HL-60 (cell line): ENCODE results near the gene TBC1D12.

Source experiments
- DNase-seq, 2 experiments: peaks; one replicate each; pipeline ENCODE4 v3.0.0-alpha.2; 2010 to 2020; ENCODE audit warnings: low read depth in 1 of 2, low spot score in 1 of 2
- H3K27ac ChIP-seq: fragments of 250-450 bp; sonication (Bioruptor Pico); replicated peaks from 2 replicates; pipeline ENCODE4 v1.5.1; 2020; ENCODE audit warnings: mild to moderate bottlenecking, moderate library complexity
- H3K27me3 ChIP-seq: fragments of 250-450 bp; sonication (Bioruptor Pico); 2 replicates; pipeline ENCODE4 v1.5.1; 2021; ENCODE audit warnings: mild to moderate bottlenecking, moderate library complexity; ENCODE audit not compliant: insufficient read depth, poor library complexity, severe bottlenecking
- H3K4me3 ChIP-seq: replicated peaks from 2 replicates; pipeline ENCODE4 v1.5.1; 2011; ENCODE audit warnings: mild to moderate bottlenecking, control low read depth, low read length; ENCODE audit not compliant: insufficient read depth
- GABPA ChIP-seq: IDR thresholded peaks from 2 replicates; pipeline ENCODE4 v1.6.1; 2012; ENCODE audit warnings: low read depth
- POLR2AphosphoS5 ChIP-seq: IDR thresholded peaks from 2 replicates; pipeline ENCODE4 v1.6.1; 2012; ENCODE audit warnings: low read depth
- SPI1 ChIP-seq: IDR thresholded peaks from 2 replicates; pipeline ENCODE4 v1.6.1; 2012; ENCODE audit warnings: low read depth, mild to moderate bottlenecking, borderline replicate concordance
- TF ChIP-seq, protein P1 (sequence below): IDR thresholded peaks from one replicate; pipeline ENCODE4 v1.5.1; 2011; ENCODE audit warnings: low read length, control low read depth, inconsistent platforms; ENCODE audit not compliant: insufficient read depth
- TF ChIP-seq, protein P2 (sequence below): IDR thresholded peaks from 2 replicates; pipeline ENCODE4 v1.6.1; 2012; ENCODE audit warnings: low read depth; ENCODE audit not compliant: insufficient replicate concordance

TBC1D12 gene

DNA sequence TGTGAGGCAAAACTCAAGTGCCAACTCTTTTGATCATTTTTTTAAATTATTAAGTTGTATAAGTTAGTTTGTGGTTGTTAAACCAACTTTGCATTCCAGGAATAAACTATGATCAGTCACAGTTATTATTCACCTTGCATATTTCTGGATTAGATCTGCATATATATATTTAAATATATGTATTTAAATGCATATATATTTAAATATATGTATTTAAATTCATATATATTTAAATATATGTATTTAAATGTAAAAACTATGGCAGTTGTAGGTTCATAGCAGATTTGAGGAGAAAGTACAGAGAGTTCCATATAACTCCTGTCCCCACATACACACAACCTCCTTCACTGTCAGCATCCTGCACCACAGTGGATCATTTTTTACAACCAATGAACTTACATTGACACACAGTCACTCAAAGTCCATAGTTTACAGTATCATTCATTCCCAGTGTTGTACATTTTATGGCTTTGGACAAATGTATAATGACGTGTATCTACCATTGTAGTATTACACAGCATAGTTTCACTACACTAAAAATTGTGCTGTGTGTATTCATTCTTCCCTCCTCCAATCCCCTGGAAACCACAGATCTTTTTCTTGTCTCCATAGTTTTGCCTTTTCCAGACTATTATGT is 49.7 kb downstream of the TBC1D12 start:
- TF ChIP-seq POLR2AphosphoS5 (no peak), GABPA (no peak), SPI1 (no peak)
- TF ChIP-seq, protein P1, sequence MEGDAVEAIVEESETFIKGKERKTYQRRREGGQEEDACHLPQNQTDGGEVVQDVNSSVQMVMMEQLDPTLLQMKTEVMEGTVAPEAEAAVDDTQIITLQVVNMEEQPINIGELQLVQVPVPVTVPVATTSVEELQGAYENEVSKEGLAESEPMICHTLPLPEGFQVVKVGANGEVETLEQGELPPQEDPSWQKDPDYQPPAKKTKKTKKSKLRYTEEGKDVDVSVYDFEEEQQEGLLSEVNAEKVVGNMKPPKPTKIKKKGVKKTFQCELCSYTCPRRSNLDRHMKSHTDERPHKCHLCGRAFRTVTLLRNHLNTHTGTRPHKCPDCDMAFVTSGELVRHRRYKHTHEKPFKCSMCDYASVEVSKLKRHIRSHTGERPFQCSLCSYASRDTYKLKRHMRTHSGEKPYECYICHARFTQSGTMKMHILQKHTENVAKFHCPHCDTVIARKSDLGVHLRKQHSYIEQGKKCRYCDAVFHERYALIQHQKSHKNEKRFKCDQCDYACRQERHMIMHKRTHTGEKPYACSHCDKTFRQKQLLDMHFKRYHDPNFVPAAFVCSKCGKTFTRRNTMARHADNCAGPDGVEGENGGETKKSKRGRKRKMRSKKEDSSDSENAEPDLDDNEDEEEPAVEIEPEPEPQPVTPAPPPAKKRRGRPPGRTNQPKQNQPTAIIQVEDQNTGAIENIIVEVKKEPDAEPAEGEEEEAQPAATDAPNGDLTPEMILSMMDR: no peak
- TF ChIP-seq, protein P2, sequence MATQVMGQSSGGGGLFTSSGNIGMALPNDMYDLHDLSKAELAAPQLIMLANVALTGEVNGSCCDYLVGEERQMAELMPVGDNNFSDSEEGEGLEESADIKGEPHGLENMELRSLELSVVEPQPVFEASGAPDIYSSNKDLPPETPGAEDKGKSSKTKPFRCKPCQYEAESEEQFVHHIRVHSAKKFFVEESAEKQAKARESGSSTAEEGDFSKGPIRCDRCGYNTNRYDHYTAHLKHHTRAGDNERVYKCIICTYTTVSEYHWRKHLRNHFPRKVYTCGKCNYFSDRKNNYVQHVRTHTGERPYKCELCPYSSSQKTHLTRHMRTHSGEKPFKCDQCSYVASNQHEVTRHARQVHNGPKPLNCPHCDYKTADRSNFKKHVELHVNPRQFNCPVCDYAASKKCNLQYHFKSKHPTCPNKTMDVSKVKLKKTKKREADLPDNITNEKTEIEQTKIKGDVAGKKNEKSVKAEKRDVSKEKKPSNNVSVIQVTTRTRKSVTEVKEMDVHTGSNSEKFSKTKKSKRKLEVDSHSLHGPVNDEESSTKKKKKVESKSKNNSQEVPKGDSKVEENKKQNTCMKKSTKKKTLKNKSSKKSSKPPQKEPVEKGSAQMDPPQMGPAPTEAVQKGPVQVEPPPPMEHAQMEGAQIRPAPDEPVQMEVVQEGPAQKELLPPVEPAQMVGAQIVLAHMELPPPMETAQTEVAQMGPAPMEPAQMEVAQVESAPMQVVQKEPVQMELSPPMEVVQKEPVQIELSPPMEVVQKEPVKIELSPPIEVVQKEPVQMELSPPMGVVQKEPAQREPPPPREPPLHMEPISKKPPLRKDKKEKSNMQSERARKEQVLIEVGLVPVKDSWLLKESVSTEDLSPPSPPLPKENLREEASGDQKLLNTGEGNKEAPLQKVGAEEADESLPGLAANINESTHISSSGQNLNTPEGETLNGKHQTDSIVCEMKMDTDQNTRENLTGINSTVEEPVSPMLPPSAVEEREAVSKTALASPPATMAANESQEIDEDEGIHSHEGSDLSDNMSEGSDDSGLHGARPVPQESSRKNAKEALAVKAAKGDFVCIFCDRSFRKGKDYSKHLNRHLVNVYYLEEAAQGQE: no peak

DNA sequence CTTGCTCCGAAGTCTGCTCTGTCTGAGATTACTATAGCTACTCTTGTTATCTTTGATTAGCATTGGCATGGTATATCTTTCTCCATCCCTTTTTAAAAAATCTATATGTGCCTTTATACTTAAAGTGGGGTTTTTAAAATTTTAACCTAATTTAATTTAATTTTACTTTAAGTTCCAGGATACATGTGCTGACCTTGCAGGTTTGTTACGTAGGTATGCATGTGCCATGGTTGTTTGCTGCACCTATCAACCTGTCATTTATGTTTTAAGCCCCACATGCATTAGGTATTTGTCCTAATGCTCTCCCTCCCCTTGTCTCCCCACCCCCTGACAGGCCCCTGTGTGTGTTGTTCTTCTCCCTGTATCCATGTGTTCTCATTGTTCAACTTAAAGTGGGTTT is 54.6 kb downstream of the TBC1D12 start:
- no peak overlapping the region for H3K4me3 ChIP-seq
- TF ChIP-seq SPI1 (no peak), GABPA (no peak), POLR2AphosphoS5 (no peak)
- TF ChIP-seq, protein P2: no peak
- TF ChIP-seq, protein P1: no peak
- no peaks in the 10 kb centered on the region for H3K27me3 ChIP-seq
- DNase-seq: no peak
- H3K27ac ChIP-seq: no peak overlapping the region

More for the DNA sequence above, 49.7 kb downstream of the TBC1D12 start:
- no peak for DNase-seq
- H3K27me3 ChIP-seq: no peaks in the 10 kb centered on the region
- H3K4me3 ChIP-seq: no peak overlapping the region
- H3K27ac ChIP-seq: no peak overlapping the region

DNA sequence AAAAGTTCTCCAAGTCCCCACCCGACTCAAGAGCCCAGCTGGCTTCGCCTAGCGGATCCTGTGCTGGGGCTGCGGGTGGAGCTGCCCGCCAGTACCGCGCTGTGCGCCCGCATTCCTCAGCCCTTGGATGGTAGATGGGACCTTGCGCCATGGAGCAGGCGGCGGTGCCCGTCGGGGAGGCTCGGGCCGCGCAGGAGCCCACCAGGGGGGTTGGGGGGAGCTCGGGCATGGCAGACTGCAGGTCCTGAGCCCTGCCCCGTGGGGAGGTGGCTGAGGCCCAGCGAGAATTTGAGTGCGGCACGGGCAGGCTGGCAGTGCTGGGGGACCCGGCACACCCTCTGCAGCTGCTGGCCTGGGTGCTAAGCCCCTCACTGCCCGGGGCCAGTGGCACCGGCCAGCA is 57.0 kb downstream of the TBC1D12 start:
- H3K27ac ChIP-seq: no peak overlapping the region
- no peak overlapping the region for H3K4me3 ChIP-seq
- DNase-seq: no peak
- H3K27me3 ChIP-seq: no peaks in the 10 kb centered on the region
- no peak for TF ChIP-seq GABPA
- TF ChIP-seq SPI1: no peak
- TF ChIP-seq, protein P1: no peak
- no peak for TF ChIP-seq POLR2AphosphoS5
- TF ChIP-seq, protein P2: no peak
